GM06990 (cell line): ENCODE data around the gene RAB3IP.

Experiments
- DNase-seq: peaks from one replicate; pipeline ENCODE4 v3.0.0-alpha.2; 2011; ENCODE audit not compliant: insufficient read length; ENCODE audit errors: extremely low read depth
- H3K27me3 ChIP-seq: replicated peaks from 2 replicates; pipeline ENCODE4 v1.6.0; 2011; ENCODE audit warnings: low read length; ENCODE audit not compliant: control insufficient read depth, insufficient read depth
- H3K36me3 ChIP-seq: 2 replicates; pipeline ENCODE4 v1.5.1; 2011; ENCODE audit warnings: low read length; ENCODE audit not compliant: control insufficient read depth, insufficient read depth
- H3K4me3 ChIP-seq: replicated peaks from 2 replicates; pipeline ENCODE4 v1.5.1; 2011; ENCODE audit warnings: low read depth, mild to moderate bottlenecking, control low read depth, low read length
- TF ChIP-seq, protein P1 (sequence below): IDR thresholded peaks from 2 replicates; pipeline ENCODE4 v1.5.1; 2011; ENCODE audit warnings: low read length, control low read depth, mild to moderate bottlenecking, inconsistent platforms; ENCODE audit not compliant: insufficient read depth, poor library complexity, severe bottlenecking

Gene RAB3IP

DNA sequence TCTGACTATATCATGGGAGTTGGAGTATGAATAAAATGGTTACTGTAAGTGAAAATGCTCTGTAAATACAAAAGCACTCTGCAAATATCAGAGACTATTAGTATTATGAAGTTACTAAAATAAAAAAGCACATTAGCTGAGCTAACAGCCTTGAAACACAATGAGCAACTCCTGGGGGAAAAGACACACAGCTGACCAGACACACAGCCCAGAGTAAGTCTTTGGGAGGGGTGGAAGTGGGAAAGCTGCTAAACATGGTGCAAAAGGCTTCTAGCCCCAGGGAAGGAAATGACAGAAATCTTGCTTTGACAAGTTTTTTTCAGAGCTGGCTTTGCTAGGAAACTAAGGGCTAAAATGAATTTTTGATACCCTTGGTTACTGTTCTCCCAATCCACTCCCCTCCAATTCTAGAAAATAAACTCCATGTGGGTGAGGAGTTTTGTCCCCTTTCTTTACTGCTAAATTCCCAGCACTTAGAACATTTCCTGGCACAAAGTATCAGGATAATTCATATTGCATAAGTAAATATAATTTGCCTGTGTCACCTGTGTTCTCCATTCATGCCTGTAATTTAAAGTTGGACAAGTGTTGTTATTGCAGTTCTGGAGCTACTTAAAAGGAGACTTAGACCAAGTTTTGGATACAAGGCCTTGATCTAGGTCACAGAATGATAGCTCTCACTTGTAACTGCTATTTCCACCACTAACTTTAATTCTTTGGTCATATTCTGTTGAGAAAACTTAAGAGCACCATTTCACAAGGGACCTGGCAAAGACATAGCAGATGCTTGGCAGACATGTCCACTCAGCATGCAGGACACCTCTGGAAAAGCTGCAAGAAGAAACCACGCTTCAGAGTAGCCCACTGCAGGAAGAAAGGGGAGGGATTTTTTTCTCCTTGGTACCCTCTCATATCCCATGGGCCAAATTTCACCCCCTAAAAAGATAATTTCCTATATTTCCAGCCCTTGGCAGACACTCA lies 19.0 kb upstream of the RAB3IP start:
- DNase-seq, result no peak

DNA sequence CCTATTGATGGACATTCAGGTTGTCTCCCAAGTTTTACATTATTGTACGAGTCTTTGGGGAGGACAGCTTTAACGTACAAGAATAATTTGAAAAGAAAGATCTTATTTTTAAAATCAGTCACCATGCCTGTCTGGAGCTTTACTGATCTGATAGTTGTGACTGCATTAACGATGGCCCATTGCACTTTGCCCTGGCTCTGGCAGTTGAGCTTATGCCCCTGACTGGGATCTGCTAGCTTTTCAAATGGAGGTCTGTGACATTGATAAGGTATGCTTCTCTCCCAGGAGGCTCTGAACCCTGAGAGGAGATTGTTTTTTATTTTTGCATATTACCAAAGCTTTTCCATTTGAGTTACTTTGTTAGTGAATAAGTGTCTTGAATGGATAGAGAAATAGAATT lies 17.9 kb upstream of the RAB3IP start:
- no peak for DNase-seq
- TF ChIP-seq, protein P1, sequence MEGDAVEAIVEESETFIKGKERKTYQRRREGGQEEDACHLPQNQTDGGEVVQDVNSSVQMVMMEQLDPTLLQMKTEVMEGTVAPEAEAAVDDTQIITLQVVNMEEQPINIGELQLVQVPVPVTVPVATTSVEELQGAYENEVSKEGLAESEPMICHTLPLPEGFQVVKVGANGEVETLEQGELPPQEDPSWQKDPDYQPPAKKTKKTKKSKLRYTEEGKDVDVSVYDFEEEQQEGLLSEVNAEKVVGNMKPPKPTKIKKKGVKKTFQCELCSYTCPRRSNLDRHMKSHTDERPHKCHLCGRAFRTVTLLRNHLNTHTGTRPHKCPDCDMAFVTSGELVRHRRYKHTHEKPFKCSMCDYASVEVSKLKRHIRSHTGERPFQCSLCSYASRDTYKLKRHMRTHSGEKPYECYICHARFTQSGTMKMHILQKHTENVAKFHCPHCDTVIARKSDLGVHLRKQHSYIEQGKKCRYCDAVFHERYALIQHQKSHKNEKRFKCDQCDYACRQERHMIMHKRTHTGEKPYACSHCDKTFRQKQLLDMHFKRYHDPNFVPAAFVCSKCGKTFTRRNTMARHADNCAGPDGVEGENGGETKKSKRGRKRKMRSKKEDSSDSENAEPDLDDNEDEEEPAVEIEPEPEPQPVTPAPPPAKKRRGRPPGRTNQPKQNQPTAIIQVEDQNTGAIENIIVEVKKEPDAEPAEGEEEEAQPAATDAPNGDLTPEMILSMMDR, result no peak

More for the DNA sequence above, 19.0 kb upstream of the RAB3IP start:
- no peaks in the 10 kb centered on the region for H3K27me3 ChIP-seq
- H3K4me3 ChIP-seq, result no peak overlapping the region
- TF ChIP-seq, protein P1, result no peak
- no peaks in the 10 kb centered on the region for H3K36me3 ChIP-seq

DNA sequence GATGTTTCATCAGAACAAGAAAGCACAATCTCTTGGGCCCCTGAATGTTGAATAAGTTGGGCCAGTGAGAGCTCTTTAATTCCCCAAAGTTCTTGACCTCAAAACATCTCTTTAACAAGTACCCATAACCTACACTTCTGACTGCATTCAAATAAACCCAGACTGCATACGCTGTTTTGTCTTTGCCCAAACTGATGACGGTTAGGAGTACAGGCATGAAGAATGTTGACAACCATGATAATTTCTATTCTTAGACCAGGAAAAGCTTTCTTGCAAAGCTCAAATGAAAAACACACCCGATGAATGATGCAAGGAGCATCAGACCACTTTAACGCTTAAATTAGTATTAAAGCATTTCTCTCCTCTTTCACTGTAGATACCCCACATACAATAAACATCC lies 11.7 kb upstream of the RAB3IP start:
- TF ChIP-seq, protein P1, result no peak
- DNase-seq, result no peak
- no peaks in the 10 kb centered on the region for H3K27me3 ChIP-seq
- no peak overlapping the region for H3K4me3 ChIP-seq
- H3K36me3 ChIP-seq, result no peaks in the 10 kb centered on the region

More for the DNA sequence above, 17.9 kb upstream of the RAB3IP start:
- Histone ChIP-seq H3K27me3 (no peaks in the 10 kb centered on the region), H3K4me3 (no peak overlapping the region), H3K36me3 (no peaks in the 10 kb centered on the region)

DNA sequence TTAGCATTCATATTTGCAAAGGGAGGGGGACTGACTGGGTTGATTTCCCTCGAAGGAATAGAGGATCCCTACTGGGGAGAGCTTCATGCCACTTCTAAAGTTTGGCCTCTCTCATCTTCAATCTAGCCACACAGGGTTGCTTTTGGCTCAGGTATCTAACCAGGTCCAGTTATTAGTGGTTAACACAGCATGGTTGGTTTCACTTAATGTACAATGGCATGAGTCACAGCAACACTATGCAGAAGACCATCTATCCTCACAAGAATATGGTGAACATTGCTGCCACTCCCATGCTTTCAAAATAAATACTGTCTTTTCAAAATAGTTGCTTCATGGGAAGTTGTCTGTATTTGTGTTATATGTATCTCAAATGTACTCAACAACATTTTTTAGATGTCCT lies 6.6 kb upstream of the RAB3IP start:
- no peaks in the 10 kb centered on the region for H3K27me3 ChIP-seq
- TF ChIP-seq, protein P1, result no peak
- no peak overlapping the region for H3K4me3 ChIP-seq
- no peak for DNase-seq
- H3K36me3 ChIP-seq, result no peaks in the 10 kb centered on the region

DNA sequence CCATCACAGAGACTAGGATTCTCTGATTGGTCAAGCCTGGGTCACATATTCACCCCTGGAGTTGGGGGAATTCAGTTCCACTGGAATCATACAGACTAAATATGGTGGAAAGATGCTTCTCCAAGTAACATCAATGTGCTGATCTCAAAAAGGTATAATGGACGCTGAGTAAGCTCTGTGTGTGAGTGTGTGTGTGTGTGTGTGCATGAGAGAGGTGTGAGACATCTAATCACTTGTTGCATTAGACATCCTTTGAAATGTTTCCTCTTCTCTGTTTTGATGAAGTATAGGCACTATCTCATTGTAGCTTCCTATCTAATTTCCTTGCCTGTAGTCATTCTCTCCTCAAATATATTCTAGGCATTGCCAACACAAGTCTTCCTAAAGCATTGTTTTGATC lies 5.0 kb upstream of the RAB3IP start:
- no peaks in the 10 kb centered on the region for H3K36me3 ChIP-seq
- TF ChIP-seq, protein P1, result no peak
- DNase-seq, result no peak
- no peak overlapping the region for H3K4me3 ChIP-seq
- H3K27me3 ChIP-seq, result no peaks in the 10 kb centered on the region
